Retina (tissue), 1 donor: ENCODE data around the gene PLCD4.

Experiments used
- DNase-seq: peaks from one replicate; pipeline ENCODE4 v3.0.0-alpha.2; 2016

PLCD4 gene

GRCh38 chr2:218671097-218671653 lies 63.5 kb downstream of the PLCD4 start:
- DNase-seq = no peak

- peak; percentile 91 for DNase-seq
Observed at GRCh38 chr2:218671654-218672566, 64.2 kb downstream of the PLCD4 start, which contains the start of the genes RNF25 and STK36. Gene RNF25 (minus strand): TSS chr2:218672002. CDS start chr2:218671970, 32 bp downstream. Gene STK36 (plus strand): TSS chr2:218672086. CDS start chr2:218672830, 744 bp downstream.

GRCh38 chr2:218679119-218679518 lies 71.4 kb downstream of the PLCD4 start:
- DNase-seq = no peak

DNA sequence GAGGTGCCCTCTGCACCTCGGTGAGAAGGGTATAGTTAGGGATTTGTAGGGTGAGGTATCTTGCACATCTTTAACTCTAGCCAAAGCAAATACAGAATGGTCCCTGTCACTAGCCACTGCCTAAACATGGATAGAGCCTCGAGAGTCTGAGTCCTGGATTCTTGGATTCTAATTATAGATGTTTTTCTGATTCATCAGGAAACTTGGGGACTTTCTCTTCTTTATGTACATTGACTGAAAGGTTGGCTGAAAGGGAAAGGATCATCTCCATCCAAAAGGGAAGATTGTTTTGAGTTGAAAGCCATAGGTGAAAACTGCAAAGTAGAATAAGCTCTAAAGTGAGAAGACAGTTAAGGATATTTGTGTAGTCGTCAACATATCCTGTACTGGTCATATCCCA lies 72.4 kb downstream of the PLCD4 start:
- DNase-seq = no peak
